ENCODE results near the gene IKZF3.
"Not testable (repeated sequence)": the region's sequence is repeated elsewhere in the genome, so short reads cannot be mapped to it uniquely, and the experiment has no call there.

GRCh38 chr17:39855911-39856649, 8.0 kb downstream of the IKZF3 start:
- TF ChIP-seq CTCF, POLR2A, EP300 (IDR thresholded peaks at IDR 0.05): not testable (repeated sequence)
